ENCODE results near the gene PLEKHO2. TPM values are rescaled to one million over a fixed set of nuclear protein-coding genes. Genes with fewer than 3 reads are reported as not detected.
A peak's percentile ranks its signal among the peaks of the same experiment; 100 is the strongest.

Gene PLEKHO2
- total and polyA plus RNA-seq, 2 experiments from 2014 or later = 12.7 to 15.1 TPM

DNA sequence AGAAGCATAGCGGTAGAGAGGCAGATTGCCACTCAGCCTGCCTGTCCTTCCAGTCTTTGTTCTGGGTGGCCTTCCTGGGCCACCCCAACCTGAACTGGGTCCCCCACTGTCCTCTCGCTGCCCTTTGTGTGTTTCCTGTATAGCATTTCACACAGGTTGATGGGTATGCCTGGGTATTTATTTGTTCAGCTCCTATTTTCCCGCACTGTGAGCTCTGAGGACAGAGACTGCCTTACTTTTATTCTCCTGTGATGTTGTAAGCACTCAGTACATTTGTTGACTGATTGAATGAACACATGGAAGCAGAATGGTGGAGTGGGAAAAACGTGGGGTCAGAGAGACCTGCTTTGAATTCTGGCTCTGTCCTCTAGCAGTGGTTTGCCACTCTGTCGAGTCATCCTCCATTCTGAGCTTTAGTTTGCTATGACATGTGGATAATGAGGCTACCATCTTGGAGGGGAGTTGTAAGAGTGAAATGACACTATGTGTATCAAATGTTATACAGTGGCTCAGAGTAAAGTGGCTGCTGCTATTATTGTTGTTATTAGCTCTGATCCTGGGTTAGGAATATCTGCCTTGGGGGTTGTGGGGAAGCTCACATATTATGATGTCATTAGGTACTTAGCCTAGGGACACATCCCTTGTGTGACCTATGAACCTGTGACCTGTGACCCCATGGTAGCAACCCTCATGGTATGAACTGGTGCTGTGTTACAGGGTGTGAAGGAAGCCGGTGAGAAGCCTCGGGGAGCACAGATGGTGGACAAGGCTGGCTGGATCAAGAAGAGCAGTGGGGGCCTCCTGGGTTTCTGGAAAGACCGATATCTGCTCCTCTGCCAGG is 6.4 kb downstream of the PLEKHO2 start:
- H2AFZ ChIP-seq = no peak overlapping the region
- TF ChIP-seq, protein P1, sequence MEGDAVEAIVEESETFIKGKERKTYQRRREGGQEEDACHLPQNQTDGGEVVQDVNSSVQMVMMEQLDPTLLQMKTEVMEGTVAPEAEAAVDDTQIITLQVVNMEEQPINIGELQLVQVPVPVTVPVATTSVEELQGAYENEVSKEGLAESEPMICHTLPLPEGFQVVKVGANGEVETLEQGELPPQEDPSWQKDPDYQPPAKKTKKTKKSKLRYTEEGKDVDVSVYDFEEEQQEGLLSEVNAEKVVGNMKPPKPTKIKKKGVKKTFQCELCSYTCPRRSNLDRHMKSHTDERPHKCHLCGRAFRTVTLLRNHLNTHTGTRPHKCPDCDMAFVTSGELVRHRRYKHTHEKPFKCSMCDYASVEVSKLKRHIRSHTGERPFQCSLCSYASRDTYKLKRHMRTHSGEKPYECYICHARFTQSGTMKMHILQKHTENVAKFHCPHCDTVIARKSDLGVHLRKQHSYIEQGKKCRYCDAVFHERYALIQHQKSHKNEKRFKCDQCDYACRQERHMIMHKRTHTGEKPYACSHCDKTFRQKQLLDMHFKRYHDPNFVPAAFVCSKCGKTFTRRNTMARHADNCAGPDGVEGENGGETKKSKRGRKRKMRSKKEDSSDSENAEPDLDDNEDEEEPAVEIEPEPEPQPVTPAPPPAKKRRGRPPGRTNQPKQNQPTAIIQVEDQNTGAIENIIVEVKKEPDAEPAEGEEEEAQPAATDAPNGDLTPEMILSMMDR (IDR thresholded peaks at IDR 0.05; ENCODE audit: poor library complexity) = no peak
- TF ChIP-seq EZH2phosphoT487 (IDR thresholded peaks at IDR 0.05; ENCODE audit: low read depth, severe bottlenecking, unreplicated experiment) = no peak
- no peak for TF ChIP-seq EZH2 (IDR thresholded peaks at IDR 0.05; ENCODE audit: borderline replicate concordance)
- H3K27me3 ChIP-seq = no peaks in the 10 kb centered on the region
- H3K4me3 ChIP-seq = no peak overlapping the region
- DNase-seq (ENCODE audit: low spot score) = no peak
- peaks cover 21% of the 10 kb centered on the region for H3K4me1 ChIP-seq (ENCODE audit: insufficient read depth)
- peaks cover 6% of the 10 kb centered on the region for H4K20me1 ChIP-seq (ENCODE audit: insufficient read depth, poor library complexity, severe bottlenecking)
- no peak overlapping the region for H3K27ac ChIP-seq
- no peak overlapping the region for H3K4me2 ChIP-seq
- H3K9me3 ChIP-seq (ENCODE audit: low read depth) = no peaks in the 10 kb centered on the region
- no peaks in the 10 kb centered on the region for H3K36me3 ChIP-seq (replicated peaks; ENCODE audit: insufficient read depth, low read depth)
- no peaks in the 10 kb centered on the region for H3K9me2 ChIP-seq (replicated peaks; ENCODE audit: insufficient read depth)
- 90% methylated on average over 8 of the region's 8 CpGs for WGBS (ENCODE audit: low lambda C conversion rate, missing lambda C conversion rate)
- H3K79me2 ChIP-seq = peaks cover 52% of the 10 kb centered on the region

DNA sequence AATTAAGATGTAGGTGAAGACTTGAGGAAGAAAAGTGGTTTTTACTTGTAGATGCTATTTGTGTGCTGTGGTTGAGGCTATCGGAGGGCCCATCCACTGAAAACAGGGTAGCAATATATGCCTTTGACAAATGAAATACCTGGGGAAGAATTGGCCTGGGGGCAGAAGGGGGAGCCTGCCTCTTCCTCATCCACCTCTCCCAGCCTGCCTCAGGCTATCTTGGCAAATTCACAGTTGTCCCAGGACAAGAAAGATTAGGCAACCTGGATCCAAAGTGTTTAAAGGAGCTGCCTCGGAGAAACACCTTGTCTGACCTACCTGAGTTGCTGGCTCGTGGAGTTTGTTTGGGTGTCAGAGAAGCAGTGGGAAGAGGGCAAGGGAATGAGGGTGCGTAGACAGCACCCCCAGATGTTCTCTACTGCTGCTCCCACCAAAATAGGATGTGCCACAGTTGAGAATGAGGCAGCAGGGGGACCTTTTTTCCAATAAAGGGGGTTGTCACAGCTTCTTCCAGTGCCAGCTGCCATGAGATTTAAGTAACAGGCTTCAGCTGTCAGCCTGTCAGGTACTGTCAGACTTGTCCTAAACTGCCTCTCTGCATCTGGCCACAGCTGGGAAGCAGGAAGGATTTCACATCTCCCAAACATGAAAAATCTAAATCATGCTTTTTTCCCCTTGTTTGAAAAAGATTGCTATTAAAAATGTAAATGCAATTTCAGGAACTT is 9.2 kb downstream of the PLEKHO2 start:
- no peak overlapping the region for H2AFZ ChIP-seq
- peak overlapping the region; percentile 27 for H3K4me2 ChIP-seq
- no peaks in the 10 kb centered on the region for H3K9me3 ChIP-seq (ENCODE audit: low read depth)
- no peak overlapping the region for H3K4me3 ChIP-seq
- no peaks in the 10 kb centered on the region for H4K20me1 ChIP-seq (ENCODE audit: insufficient read depth, poor library complexity, severe bottlenecking)
- H3K36me3 ChIP-seq (replicated peaks; ENCODE audit: insufficient read depth, low read depth) = no peaks in the 10 kb centered on the region
- peaks cover 32% of the 10 kb centered on the region for H3K79me2 ChIP-seq
- H3K27ac ChIP-seq = peak overlapping the region; percentile 45
- no peaks in the 10 kb centered on the region for H3K27me3 ChIP-seq
- H3K9me2 ChIP-seq (replicated peaks; ENCODE audit: insufficient read depth) = no peaks in the 10 kb centered on the region
- peaks cover 3% of the 10 kb centered on the region for H3K4me1 ChIP-seq (ENCODE audit: insufficient read depth)
- TF ChIP-seq, protein P1 (IDR thresholded peaks at IDR 0.05; ENCODE audit: poor library complexity) = no peak
- TF ChIP-seq EZH2phosphoT487 (IDR thresholded peaks at IDR 0.05; ENCODE audit: low read depth, severe bottlenecking, unreplicated experiment) (no peak), EZH2 (IDR thresholded peaks at IDR 0.05; ENCODE audit: borderline replicate concordance) (no peak)
- WGBS (ENCODE audit: low lambda C conversion rate, missing lambda C conversion rate) = 83% methylated on average over 4 of the region's 4 CpGs
- DNase-seq (ENCODE audit: low spot score) = no peak

DNA sequence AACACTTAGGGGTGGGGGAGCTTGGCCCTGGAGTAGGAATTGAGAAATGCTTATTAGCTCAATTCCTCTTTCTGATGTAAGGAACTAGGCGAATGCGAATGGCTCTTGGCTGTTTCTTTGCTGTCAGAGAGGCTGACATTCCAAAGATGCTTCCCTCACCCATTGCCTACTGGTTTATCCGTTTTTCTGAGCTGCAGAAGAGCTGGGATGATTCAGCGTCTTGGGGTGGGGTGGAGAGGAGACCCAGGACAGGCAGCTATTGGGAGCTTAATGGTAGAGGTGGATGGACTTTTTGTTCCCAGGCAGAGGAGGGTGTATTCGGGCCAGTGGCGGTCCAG is 9.8 kb downstream of the PLEKHO2 start:
- H4K20me1 ChIP-seq (ENCODE audit: insufficient read depth, poor library complexity, severe bottlenecking) = no peaks in the 10 kb centered on the region
- peaks cover 27% of the 10 kb centered on the region for H3K79me2 ChIP-seq
- no peaks in the 10 kb centered on the region for H3K27me3 ChIP-seq
- peaks cover 9% of the 10 kb centered on the region for H3K4me1 ChIP-seq (ENCODE audit: insufficient read depth)
- TF ChIP-seq EZH2 (IDR thresholded peaks at IDR 0.05; ENCODE audit: borderline replicate concordance) (no peak), EZH2phosphoT487 (IDR thresholded peaks at IDR 0.05; ENCODE audit: low read depth, severe bottlenecking, unreplicated experiment) (no peak)
- TF ChIP-seq, protein P1 (IDR thresholded peaks at IDR 0.05; ENCODE audit: poor library complexity) = no peak
- peak overlapping the region; percentile 27 for H3K4me2 ChIP-seq
- no peak overlapping the region for H2AFZ ChIP-seq
- DNase-seq (ENCODE audit: low spot score) = peak; percentile 63
- H3K9me3 ChIP-seq (ENCODE audit: low read depth) = no peaks in the 10 kb centered on the region
- H3K9me2 ChIP-seq (replicated peaks; ENCODE audit: insufficient read depth) = no peaks in the 10 kb centered on the region
- no peaks in the 10 kb centered on the region for H3K36me3 ChIP-seq (replicated peaks; ENCODE audit: insufficient read depth, low read depth)
- 61% methylated on average over 6 of the region's 6 CpGs for WGBS (ENCODE audit: low lambda C conversion rate, missing lambda C conversion rate)
- peak overlapping the region; percentile 62 for H3K27ac ChIP-seq
- H3K4me3 ChIP-seq = no peak overlapping the region

Data from hepatocyte (in vitro differentiated cells).